ENCODE data around the gene ADGRL1.

ADGRL1 gene

GRCh38 chr19:14138576-14139265 is 67.2 kb downstream of the ADGRL1 start:
- DNase-seq: peak in 1 of 2 donors; percentile 42

GRCh38 chr19:14136509-14137281 is 69.3 kb downstream of the ADGRL1 start, which contains the start of gene ASF1B:
ASF1B (minus strand) TSS chr19:14136589; CDS start chr19:14136456, 133 bp downstream.
- DNase-seq: peak; percentile 99 to 100

- DNase-seq: no peak
Observed at GRCh38 chr19:14135985-14136508, 69.9 kb downstream of the ADGRL1 start.

GRCh38 chr19:14135355-14135754 is 70.6 kb downstream of the ADGRL1 start:
- DNase-seq: no peak

GRCh38 chr19:14127929-14128509 is 78.0 kb downstream of the ADGRL1 start:
- DNase-seq: no peak

GRCh38 chr19:14127176-14127575 is 78.8 kb downstream of the ADGRL1 start:
- no peak for DNase-seq

- DNase-seq: no peak
Observed at GRCh38 chr19:14122924-14123323, 83.0 kb downstream of the ADGRL1 start.

- DNase-seq: no peak
Observed at GRCh38 chr19:14120497-14120780, 85.5 kb downstream of the ADGRL1 start.

- no peak for DNase-seq
Observed at GRCh38 chr19:14119644-14120496, 86.1 kb downstream of the ADGRL1 start.

- no peak for DNase-seq
Observed at GRCh38 chr19:14119146-14119545, 86.8 kb downstream of the ADGRL1 start.

GRCh38 chr19:14118165-14119051 is 87.6 kb downstream of the ADGRL1 start:
- DNase-seq: peak; percentile 61 to 65

GRCh38 chr19:14117668-14118164 is 88.3 kb downstream of the ADGRL1 start, which contains the start of gene PRKACA:
PRKACA (minus strand) TSS chr19:14117762; CDS start chr19:14117547, 215 bp downstream.
- peak; percentile 97 to 100 for DNase-seq

GRCh38 chr19:14116918-14117578 is 88.9 kb downstream of the ADGRL1 start:
- DNase-seq: no peak

- no peak for DNase-seq
Observed at GRCh38 chr19:14116525-14116917, 89.4 kb downstream of the ADGRL1 start.

- DNase-seq: no peak
Observed at GRCh38 chr19:14115756-14116155, 90.2 kb downstream of the ADGRL1 start.

- DNase-seq: no peak
Observed at GRCh38 chr19:14114854-14115253, 91.1 kb downstream of the ADGRL1 start.

- DNase-seq: no peak
Observed at GRCh38 chr19:14114439-14114838, 91.5 kb downstream of the ADGRL1 start.

GRCh38 chr19:14113762-14114414 is 92.1 kb downstream of the ADGRL1 start:
- DNase-seq: no peak

GRCh38 chr19:14112809-14113385 is 93.1 kb downstream of the ADGRL1 start:
- no peak for DNase-seq

All from hippocampal formation (tissue), 2 donors.